ENCODE measurements around the gene LYPD3.

LYPD3 gene

GRCh38 chr19:43430976-43431375 lies 34.4 kb downstream of the LYPD3 start:
- DNase-seq (ENCODE audit: low read depth in 2 of 2), result no peak

- no peak for DNase-seq (ENCODE audit: low read depth in 2 of 2)
Observed at GRCh38 chr19:43430142-43430710, 35.2 kb downstream of the LYPD3 start.

- no peak for DNase-seq (ENCODE audit: low read depth in 2 of 2)
Observed at GRCh38 chr19:43429395-43429794, 36.0 kb downstream of the LYPD3 start.

GRCh38 chr19:43425567-43426392 lies 39.6 kb downstream of the LYPD3 start:
- DNase-seq (ENCODE audit: low read depth in 2 of 2), result no peak

- DNase-seq (ENCODE audit: low read depth in 2 of 2), result no peak
Observed at GRCh38 chr19:43423779-43424178, 41.6 kb downstream of the LYPD3 start.

GRCh38 chr19:43422689-43423066 lies 42.7 kb downstream of the LYPD3 start:
- no peak for DNase-seq (ENCODE audit: low read depth in 2 of 2)

GRCh38 chr19:43422000-43422688 lies 43.3 kb downstream of the LYPD3 start:
- no peak for DNase-seq (ENCODE audit: low read depth in 2 of 2)

GRCh38 chr19:43420954-43421353 lies 44.5 kb downstream of the LYPD3 start:
- DNase-seq (ENCODE audit: low read depth in 2 of 2), result no peak

- DNase-seq (ENCODE audit: low read depth in 2 of 2), result no peak
Observed at GRCh38 chr19:43416951-43417623, 48.3 kb downstream of the LYPD3 start.

GRCh38 chr19:43414554-43414953 lies 50.9 kb downstream of the LYPD3 start, which contains the start of gene TEX101:
Gene TEX101, plus strand, starts transcription at chr19:43414890. Its CDS starts 1,030 bp downstream, at chr19:43415920.
- no peak for DNase-seq (ENCODE audit: low read depth in 2 of 2)

GRCh38 chr19:43412441-43412840 lies 53.0 kb downstream of the LYPD3 start:
- DNase-seq (ENCODE audit: low read depth in 2 of 2), result no peak
